Keratinocyte (primary cell): ENCODE results near the gene VSIR.

Experiments
- EZH2 ChIP-seq: IDR thresholded peaks from one replicate; pipeline ENCODE4 v1.6.1; 2012; ENCODE audit warnings: inconsistent platforms, mild to moderate bottlenecking, low read length, moderate library complexity
- TF ChIP-seq, protein P1 (sequence below), 3 experiments: IDR thresholded peaks in 1 of 3; conservative IDR thresholded peaks in 1 of 3; optimal IDR thresholded peaks in 1 of 3; 2 replicates in 2 of 3; 3 replicates in 1 of 3; pipeline versions ENCODE3 to v1.5.1; 2011; ENCODE audit warnings: low read length in 3 of 3, mild to moderate bottlenecking in 3 of 3, moderate library complexity in 2 of 3, control low read depth in 1 of 3, inconsistent platforms in 1 of 3; ENCODE audit not compliant: insufficient read depth in 2 of 3; ENCODE audit errors: extremely low read depth in 1 of 3

- TF ChIP-seq, protein P1, sequence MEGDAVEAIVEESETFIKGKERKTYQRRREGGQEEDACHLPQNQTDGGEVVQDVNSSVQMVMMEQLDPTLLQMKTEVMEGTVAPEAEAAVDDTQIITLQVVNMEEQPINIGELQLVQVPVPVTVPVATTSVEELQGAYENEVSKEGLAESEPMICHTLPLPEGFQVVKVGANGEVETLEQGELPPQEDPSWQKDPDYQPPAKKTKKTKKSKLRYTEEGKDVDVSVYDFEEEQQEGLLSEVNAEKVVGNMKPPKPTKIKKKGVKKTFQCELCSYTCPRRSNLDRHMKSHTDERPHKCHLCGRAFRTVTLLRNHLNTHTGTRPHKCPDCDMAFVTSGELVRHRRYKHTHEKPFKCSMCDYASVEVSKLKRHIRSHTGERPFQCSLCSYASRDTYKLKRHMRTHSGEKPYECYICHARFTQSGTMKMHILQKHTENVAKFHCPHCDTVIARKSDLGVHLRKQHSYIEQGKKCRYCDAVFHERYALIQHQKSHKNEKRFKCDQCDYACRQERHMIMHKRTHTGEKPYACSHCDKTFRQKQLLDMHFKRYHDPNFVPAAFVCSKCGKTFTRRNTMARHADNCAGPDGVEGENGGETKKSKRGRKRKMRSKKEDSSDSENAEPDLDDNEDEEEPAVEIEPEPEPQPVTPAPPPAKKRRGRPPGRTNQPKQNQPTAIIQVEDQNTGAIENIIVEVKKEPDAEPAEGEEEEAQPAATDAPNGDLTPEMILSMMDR (optimal IDR thresholded peaks at IDR 0.05 in 1 of 3, IDR thresholded peaks at IDR 0.05 in 1 of 3, conservative IDR thresholded peaks at IDR 0.05 in 1 of 3; ENCODE audit: extremely low read depth in 1 of 3, insufficient read depth in 2 of 3, low read length in 3 of 3) = no peak
- no peak for TF ChIP-seq EZH2
Measured at GRCh38 chr10:71741671-71742070, 31.6 kb downstream of the VSIR start.
